Stimulated activated CD8-positive, alpha-beta memory T cell treated with anti-CD3 and anti-CD28 coated beads, Interleukin-7, amount 100 ng/mL, for 48 hours (primary cell): ENCODE results near the gene MYO5B.

ENCODE experiments used
- DNase-seq, 2 donors: peaks; one replicate each; pipeline ENCODE4 v3.0.0-alpha.2; 2020; ENCODE audit warnings: low read depth in 1 of 2; ENCODE audit errors: extremely low read depth in 1 of 2

The MYO5B gene

DNA sequence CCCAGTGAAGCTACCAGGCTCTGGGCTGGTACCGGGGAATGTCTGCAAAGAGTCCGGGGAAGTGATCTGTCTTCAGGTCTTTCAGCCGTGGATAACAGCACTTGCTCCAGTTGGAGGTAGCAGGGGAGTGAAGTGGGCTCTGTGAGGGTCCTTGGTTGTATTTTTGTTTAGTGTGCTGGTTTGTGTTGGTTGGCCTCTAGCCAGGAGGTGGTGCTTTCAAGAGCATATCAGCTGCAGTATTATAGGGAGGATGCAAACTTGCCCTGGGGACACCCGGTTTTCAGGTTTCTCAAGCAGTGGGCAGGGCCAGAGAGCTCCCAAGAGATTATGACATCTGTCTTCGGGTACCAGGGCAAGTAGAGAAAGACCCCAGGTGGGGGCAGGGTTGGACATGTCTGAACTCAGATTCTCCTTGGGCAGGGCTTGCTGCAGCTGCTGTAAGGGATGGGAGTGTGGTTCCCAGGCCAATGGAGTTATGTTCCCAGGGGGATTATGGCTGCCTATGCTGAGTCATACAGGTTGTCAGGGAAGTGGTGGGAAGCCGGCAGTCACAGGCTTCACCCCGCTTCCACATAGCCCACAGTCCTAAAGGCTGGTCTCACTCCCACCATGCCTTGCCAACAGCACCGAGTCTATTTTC lies 416.0 kb downstream of the MYO5B start:
- DNase-seq: no peak
